ENCODE data around the gene SNCB. TPM values are rescaled to one million over a fixed set of nuclear protein-coding genes. Genes with fewer than 3 reads are reported as not detected.
"Not testable (repeated sequence)": the region's sequence is repeated elsewhere in the genome, so short reads cannot be mapped to it uniquely, and the experiment has no call there.

SNCB gene
- total RNA-seq, 1 experiment from 2014 or later, result 2.4 TPM

DNA sequence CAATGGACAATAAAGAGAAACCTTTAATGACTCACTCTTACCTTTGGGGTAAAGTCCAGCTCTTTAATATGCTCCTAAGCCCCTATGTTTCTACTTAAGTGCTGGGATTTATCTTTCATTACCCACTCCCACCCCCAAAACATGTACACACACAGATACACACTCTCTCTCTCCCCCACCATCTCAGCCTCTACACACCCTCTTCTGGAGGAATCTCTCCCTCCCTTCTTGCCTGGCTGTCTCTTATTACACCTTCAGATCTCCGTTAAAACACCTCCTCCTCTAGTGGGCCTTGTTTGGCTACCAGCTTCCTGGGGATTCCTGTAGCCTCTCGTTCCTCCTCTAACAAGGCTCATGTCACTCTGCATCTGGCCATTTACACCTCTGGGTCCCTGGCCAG lies 27.2 kb downstream of the SNCB start:
- DNase-seq (ENCODE audit: low read depth), result no peak

DNA sequence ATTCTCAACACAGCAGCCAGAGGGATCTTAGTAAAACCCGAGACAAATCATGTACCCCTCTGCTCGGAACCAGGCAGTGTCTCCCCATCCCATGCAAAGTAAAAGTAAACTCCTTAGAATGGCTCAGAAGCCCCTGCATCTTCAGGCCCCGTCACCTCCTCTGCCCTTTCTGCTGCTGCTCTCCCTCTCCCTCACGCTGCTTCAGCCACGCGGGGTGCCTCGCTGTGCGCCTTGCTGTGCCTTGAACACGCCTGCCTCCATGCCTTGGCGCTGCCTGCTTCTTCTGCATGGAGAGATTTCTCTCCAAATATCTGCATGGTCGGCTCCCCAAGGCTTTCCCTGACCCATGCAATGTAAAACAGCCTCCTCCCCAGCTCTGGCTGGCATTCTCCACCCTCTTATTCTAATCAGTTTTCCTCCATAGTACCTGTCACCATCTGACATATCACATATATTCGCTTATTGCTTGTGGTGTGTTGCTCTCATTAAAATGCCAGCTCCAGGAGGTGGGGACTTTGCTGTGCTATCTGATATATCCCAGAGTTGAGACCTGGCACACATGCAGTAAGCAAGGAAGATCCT lies 28.3 kb downstream of the SNCB start:
- no peak for DNase-seq (ENCODE audit: low read depth)

DNA sequence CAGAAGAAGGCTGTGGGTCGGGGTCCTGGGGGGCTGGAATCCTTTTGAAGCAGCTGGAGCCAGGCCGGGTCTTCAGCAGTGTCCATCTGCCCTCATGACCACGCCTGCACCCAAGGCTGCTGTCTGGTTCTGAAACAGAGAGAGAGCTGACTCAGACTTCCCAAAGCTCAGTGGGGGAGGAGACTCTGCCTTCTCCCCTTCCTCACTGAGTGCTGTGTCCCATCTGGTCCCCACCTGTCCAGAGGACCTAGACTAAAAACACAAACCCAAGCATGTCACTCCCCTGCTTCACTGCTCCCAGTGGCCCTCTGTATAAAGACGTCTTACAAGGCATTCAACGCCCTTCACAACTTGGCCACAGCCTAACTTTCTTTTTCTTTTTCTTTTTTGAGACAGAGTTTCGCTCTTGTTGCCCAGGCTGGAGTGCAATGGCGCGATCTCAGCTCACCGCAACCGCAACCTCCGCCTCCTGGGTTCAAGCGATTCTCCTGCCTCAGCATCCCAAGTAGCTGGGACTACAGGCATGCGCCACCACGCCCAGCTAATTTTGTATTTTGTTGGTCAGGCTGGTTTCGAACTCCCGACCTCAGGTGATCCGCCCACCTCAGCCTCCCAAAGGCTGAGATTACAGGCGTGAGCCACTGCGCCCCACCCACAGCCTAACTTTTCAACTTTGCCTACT lies 30.4 kb downstream of the SNCB start:
- not testable (repeated sequence) for DNase-seq (ENCODE audit: low read depth)

DNA sequence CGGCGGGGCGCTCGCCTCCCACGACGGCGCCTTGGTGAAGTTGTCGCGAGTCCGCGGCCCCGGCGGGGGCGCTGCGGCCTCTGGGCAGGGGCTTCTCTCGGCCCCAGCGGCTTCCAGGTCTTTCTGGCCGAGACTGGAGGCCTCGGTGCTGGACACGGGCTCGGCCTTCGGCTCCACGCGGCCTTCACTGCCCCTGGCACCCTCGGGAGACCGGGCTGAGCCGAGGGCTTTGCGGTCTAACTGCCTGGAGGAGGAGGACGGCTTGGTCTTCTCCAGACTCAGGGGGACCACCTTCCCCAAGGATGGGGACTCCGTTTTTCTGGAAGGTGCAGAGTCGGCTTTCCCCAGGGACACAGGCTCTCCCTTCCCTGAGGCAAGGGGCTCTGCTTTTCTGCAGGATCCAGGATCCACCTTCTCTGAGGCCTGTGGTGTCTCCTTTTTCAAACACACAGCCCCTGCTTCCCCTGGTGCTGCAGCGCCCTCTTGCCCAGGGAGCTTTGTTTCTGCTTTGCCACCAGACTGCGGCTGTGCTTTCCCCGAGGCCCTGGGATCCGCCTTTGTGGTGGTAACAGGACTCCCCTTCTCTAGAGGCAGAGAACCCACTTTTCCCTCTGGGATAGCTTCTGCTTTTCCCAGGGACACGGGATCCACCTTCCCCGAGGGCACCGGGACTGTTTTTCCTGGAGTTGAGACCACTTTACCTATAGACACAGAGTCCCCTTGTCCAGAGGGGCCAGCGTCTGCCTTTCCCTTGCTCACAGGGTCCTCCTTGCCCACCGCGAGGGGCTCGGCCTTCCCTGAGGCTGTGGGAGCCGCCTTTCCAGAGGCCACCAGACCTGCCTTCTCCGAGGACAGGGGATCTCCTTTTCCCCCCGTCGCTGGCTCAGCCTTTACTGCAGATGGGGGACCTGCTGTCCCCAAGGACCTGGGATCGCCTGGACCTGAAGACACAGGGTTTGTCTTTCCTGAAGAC lies 32.6 kb downstream of the SNCB start:
- DNase-seq (ENCODE audit: low read depth), result no peak

DNA sequence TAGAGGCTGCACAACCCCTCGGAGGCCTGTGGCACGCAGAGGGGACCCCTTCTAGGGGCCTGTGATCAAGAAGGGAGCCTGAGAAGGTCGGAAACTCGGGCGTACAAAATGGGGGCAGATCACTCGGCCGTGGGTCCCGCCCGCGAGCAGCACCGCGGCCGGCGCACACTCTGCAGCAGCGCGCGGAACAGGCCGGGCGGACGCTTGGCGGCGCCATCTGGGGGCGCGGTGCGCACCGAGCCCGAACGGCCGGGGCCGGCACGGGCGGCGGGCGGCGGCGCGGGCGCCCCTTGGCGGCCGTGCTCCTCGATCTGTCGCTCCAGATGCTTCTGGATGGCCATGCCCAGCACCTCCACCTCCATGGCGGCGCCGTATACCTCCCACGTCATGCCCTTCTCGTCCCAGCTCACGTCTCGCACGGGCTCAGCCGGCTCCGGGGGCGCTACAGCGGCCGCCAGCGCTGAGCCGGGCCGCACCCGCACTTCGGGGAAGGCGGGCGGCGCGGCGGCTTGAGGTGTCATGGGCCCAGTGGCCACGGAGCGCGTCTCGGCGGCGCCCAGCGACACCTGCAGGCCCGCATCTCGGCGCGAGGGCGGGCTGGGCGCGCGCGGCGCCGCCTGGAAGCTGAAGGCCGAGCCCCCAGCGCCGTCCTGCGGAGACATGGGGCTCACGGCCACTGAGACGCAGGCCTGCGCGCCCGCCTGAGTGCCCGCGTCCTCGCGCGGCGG lies 33.5 kb downstream of the SNCB start:
- DNase-seq (ENCODE audit: low read depth), result no peak

DNA sequence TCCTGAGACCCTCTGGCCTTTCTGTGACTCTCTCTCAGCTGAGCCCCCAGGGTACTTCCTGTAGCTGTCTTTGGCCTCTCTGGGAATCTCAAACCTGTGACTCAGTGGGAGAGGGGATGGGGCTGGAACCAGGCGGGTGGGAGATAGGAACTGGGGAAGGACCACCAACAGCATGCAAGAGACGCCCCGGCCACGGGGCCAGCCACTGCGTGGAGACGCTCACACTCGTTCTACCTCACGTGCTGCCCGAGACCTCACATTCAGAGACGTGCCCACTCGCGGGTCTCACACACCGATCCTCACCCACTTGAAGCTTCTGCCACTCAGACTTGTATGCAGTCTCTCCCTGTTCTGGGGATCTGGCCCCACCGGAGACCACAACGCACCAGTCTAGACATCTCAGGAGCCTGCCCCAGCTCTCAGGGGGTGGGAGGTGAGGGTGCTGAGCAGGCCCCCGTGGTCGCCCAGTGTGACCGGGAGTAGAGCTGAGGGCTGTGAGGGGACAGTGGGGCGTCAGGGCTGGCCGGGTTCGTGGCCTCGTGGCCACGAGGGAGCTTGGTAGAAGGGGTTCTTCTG lies 34.2 kb downstream of the SNCB start:
- no peak for DNase-seq (ENCODE audit: low read depth)

DNA sequence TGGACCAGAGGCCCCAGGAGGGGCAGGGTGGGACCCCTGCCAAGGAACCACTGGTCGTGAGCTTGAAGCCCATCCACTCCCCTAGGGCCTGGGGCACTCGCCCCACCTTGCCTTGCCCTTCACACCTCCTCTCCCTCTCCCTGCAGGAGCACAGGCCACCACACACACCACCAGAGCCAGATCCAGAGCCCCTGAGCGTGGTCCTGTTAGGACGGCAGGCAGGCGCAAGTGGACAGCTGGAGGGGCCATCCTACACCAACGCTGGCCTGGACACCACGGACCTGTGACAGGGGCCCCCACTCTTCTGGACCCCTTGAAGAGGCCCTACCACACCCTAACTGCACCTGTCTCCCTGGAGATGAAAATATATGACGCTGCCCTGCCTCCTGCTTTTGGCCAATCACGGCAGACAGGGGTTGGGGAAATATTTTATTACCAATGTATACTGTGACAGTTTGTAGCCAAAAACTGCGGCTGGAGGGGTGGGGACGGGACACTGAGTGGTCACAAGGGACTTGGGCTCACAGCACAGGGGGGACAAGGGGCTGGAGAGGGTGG lies 34.9 kb downstream of the SNCB start:
- DNase-seq (ENCODE audit: low read depth), result no peak

DNA sequence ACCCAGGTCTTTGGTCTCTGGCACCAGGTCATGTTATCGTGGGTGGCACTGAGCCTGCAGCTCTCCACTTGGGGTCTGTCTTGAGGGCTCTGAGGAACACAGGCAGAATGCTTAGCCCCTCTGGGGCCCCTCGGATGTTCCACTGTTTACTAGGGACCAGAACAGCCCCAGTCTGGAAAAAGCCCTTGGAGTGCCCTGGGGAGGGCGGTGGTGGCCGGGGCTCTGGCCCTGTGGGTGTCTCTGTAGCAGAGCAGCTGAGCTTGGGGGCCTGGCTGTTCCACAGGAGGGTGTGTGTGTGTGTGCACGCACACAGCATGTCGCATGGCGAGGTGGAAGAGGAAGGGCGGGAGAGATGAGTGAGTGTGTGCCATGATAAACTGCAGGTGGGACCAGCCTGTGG lies 35.8 kb downstream of the SNCB start:
- no peak for DNase-seq (ENCODE audit: low read depth)

DNA sequence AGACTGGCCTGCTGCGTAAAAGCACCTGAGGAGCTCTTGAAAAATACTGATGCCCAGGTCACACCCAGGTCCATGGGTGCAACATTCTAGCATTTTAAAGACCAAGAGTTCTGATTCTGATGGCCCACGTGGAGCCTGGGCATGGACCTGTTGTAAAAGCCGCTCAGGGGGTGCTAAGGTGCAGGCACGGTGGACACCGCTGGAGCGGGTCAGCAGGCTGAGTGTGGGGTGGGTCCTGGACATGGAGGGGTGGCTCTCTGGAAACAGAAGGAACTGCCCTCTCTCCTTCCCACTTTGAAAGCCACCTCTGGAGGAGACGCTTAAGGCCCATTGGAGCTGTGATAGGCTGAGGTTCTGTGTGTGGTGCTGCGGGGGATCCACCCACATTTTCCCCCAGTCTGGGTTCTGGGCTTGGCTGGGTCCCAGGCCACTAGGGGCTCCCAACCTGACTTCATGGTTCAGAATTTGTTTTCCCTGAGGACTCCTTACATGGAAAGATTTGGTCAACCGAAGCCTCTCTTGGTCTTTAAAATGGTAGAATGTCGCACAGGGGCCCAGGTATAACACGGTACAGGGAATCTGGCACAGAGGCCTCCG lies 37.0 kb downstream of the SNCB start:
- no peak for DNase-seq (ENCODE audit: low read depth)

DNA sequence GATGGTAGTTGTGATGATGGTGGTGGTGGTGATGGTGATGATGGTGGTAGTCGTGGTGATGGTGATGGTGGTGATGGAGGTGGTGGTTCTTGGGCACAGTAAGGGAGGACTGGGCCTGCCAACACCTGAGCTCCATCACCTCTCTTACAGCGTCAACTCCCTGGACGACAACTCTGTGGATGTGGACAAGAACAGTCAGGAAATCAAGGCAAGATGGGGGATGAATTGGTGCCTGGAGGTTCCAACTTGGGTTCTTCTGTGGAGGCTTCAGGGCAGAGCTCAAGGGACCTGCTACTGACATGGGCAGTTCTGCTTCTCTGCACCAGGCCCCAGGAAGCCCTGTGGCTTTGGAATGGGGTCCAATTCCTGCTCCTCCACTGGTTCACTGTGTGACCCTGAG lies 37.8 kb downstream of the SNCB start:
- DNase-seq (ENCODE audit: low read depth), result no peak

DNA sequence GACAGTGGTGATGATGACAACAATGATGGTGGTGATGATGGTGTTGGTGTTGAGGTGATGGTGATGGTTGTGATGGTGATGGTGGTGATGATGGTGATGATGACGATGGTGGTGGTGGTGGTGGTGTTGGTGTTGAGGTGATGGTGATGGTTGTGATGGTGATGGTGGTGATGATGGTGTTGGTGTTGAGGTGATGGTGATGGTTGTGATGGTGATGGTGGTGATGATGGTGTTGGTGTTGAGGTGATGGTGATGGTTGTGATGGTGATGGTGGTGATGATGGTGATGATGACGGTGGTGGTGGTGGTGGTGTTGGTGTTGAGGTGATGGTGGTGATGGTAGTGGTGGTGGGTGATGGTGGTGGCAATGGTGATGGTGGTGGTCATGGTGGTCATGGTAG lies 38.7 kb downstream of the SNCB start:
- DNase-seq (ENCODE audit: low read depth), result not testable (repeated sequence)

DNA sequence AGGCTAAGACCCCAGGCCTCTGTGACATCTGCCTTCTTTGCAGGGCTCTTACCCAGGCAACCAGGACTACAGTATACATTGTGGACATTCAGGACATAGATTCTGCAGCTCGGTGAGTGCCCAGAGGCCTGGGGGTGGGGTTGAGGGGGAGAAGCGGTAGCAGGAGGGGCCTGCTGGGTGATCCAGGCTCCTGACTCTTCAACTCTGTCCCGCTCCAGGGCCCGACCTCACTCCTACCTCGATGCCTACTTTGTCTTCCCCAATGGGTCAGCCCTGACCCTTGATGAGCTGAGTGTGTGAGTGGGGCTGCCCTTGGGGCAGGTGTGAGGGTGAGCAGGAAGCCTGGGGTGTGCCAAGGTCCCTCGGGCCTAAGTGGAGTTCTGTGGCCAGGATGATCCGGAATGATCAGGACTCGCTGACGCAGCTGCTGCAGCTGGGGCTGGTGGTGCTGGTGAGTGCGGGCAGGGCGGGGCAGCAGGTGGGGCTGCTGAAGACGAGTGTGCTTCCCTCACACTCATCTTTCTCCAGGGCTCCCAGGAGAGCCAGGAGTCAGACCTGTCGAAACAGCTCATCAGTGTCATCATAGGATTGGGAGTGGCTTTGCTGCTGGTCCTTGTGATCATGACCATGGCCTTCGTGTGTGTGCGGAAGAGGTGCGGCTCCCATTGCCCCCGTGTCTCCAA lies 40.2 kb downstream of the SNCB start:
- DNase-seq (ENCODE audit: low read depth), result no peak

DNA sequence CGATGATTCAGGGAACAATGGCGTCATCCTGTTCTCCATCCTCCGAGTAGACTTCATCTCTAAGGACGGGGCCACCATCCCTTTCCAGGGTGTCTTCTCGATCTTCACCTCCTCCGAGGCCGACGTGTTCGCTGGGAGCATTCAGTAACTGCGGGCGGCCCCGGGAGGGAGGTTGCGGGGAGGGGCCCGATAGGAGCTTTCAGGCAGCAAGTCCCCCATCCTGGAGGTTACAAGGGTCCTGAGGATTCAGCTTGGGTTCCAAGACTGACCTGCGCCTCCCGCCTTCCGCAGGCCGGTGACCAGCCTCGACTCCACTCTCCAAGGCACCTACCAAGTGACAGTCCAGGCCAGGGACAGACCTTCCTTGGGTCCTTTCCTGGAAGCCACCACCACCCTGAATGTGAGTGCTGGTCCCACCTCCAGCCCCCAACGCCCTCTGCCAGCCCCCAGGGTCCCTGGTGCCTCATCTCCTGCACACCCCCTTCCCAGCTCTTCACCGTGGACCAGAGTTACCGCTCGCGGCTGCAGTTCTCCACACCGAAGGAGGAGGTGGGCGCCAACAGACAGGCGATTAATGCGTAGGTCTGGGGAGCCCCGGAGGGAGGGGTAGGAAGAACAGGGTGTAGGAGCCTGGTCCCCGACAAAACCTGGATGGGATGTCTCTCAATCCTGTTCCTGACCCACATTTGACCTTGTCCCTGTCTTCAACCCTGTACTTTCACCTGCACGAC lies 41.1 kb downstream of the SNCB start:
- no peak for DNase-seq (ENCODE audit: low read depth)

DNA sequence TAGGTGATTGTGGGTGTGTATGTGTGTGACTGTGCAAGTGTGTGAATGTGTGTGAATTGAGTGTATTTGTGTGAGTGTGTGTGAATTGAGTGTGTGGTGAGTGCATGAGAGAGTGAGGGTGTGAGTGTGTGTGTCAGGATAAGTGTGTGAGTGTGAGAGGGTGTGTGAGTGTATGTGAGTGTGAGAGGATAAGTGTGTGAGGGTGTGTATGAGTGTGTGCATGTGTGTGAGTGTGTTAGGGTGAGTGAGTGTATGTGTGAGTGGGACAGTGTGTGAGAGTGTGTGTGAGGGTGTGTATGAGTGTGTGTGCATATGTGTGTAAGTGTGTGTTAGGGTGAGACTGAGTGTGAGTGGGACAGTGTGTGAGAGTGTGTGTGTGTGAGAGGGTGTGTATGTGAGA lies 42.0 kb downstream of the SNCB start:
- DNase-seq (ENCODE audit: low read depth), result no peak

DNA sequence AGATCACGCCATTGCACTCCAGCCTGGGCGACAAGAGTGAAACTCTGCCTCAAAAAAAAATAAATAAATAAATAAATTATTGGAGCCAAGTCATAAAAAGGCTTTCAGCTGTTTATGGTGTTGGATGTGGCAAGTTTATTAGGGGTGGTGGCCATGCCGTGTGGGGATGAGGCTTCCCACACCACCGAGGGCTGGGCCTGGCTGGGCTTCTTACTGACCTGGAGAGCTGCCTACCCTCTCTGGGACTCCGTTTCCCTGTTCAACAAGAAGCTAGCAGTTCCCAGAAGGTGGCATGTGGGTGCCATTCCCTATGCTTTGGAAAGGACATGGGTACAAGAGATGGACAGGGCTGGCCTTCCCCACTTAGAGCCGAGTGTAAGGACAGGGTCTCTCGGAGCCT lies 42.9 kb downstream of the SNCB start:
- no peak for DNase-seq (ENCODE audit: low read depth)

DNA sequence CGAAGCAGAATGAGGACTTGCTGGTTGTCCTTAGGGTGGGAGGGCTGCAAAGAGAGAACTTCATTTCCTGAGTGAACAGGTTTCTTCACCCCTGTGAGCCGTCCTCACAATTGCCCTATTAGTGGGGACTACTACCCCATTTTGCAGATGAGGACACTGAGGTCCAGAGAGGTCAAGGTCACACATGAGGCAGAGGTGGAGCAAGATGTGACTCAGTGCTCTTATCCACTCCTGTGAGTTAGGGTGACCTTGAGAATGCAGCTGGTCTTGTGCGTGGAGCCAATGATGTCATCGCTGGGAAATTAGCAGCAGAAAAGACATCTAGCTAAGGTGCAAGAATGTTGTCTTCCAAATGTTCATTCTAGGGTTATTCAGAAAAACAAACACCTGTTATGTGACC lies 47.3 kb downstream of the SNCB start:
- no peak for DNase-seq (ENCODE audit: low read depth)

DNA sequence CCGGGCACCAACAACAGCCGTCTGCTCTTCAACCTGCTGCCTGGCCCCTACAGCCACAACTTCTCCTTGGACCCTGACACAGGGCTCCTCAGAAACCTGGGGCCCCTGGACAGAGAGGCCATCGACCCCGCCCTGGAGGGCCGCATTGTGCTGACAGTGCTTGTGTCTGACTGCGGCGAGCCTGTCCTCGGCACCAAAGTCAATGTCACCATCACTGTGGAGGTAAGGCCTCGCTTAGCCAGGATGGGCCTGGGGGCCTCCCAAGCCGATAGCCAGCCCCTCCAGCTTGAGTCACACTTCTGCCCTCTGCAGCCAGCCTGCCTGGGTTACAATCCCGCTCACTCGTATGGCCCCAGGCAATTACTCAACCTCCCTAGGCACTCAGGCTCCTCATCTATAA lies 49.0 kb downstream of the SNCB start:
- no peak for DNase-seq (ENCODE audit: low read depth)

DNA sequence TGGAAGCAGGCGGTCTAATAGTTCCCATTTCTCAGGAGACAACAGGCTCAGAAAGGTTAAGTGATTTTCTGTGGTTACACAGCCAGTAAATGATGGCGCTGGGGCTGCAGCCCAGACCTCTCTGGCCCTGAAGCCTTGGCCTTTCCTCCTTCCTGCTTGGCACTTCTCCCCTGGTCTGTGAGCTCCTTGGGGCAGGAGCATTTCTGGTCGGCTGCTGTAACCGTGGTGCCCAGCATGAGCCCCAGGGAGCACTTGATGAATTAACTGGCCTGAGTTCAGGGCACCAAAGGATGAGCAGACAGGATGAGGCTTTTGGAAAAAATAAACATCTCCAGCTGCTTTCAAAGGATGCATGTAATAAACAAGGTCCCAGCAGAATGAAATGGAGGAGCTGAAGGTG lies 51.0 kb downstream of the SNCB start:
- DNase-seq (ENCODE audit: low read depth), result no peak

DNA sequence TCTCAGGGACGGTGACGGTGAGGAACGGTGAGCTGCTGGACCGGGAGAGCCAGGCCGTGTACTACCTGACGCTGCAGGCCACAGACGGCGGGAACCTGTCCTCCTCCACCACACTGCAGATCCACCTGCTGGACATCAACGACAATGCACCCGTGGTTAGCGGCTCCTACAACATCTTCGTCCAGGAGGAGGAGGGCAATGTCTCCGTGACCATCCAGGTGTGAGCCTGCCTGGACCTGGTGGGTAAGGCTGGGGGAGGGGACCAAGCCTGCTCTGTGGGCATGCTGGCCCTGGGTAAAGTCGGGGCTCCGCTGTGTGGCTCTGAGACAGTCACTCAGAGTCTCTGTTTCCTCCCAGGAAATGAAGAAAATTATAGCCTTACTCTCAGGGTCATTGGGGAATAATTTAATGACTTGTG lies 51.9 kb downstream of the SNCB start:
- peak; percentile 48 for DNase-seq (ENCODE audit: low read depth)
